ENCODE measurements around the gene PODN.

The PODN gene

GRCh38 chr1:53065391-53065790 lies 3.4 kb downstream of the PODN start:
- Histone ChIP-seq H2AFZ (ENCODE audit: low read depth, low read length) (no peak overlapping the region), H3K36me3 (ENCODE audit: insufficient read depth, low read length) (no peaks in the 10 kb centered on the region), H3K9me3 (ENCODE audit: insufficient read depth, low read length, severe bottlenecking) (no peaks in the 10 kb centered on the region), H3K4me1 (ENCODE audit: insufficient read depth, low read length) (no peaks in the 10 kb centered on the region), H3K79me2 (ENCODE audit: insufficient read depth, low read length) (no peaks in the 10 kb centered on the region), H3K9ac (ENCODE audit: low read depth, low read length) (no peak overlapping the region), H3K27me3 (ENCODE audit: insufficient read depth, low read length, poor library complexity) (peaks cover 11% of the 10 kb centered on the region), H3K4me2 (ENCODE audit: insufficient read depth, low read length) (no peak overlapping the region), H3K27ac (ENCODE audit: low read length) (no peak overlapping the region), H3K4me3 (ENCODE audit: low read depth in 1 of 2, low read length in 2 of 2) (no peak overlapping the region), H4K20me1 (ENCODE audit: insufficient read depth, low read length) (no peaks in the 10 kb centered on the region)
- TF ChIP-seq EZH2 (IDR thresholded peaks at IDR 0.05; ENCODE audit: borderline replicate concordance, low read depth, low read length, severe bottlenecking) (no peak), CTCF (IDR thresholded peaks at IDR 0.05; ENCODE audit: borderline replicate concordance, extremely low read depth, low read length, poor library complexity, severe bottlenecking) (peak; percentile 36)
- no peak for ATAC-seq (ENCODE audit: insufficient read depth, low read depth)
- no peak for DNase-seq

GRCh38 chr1:53066488-53066887 lies 4.5 kb downstream of the PODN start:
- Histone ChIP-seq H3K9me3 (ENCODE audit: insufficient read depth, low read length, severe bottlenecking) (no peaks in the 10 kb centered on the region), H2AFZ (ENCODE audit: low read depth, low read length) (no peak overlapping the region), H3K79me2 (ENCODE audit: insufficient read depth, low read length) (no peaks in the 10 kb centered on the region), H3K4me3 (ENCODE audit: low read depth in 1 of 2, low read length in 2 of 2) (no peak overlapping the region), H3K36me3 (ENCODE audit: insufficient read depth, low read length) (no peaks in the 10 kb centered on the region), H3K4me1 (ENCODE audit: insufficient read depth, low read length) (no peaks in the 10 kb centered on the region), H3K27ac (ENCODE audit: low read length) (no peak overlapping the region), H3K9ac (ENCODE audit: low read depth, low read length) (no peak overlapping the region), H3K27me3 (ENCODE audit: insufficient read depth, low read length, poor library complexity) (peaks cover 3% of the 10 kb centered on the region), H4K20me1 (ENCODE audit: insufficient read depth, low read length) (no peaks in the 10 kb centered on the region), H3K4me2 (ENCODE audit: insufficient read depth, low read length) (no peak overlapping the region)
- DNase-seq (no peak), ATAC-seq (ENCODE audit: insufficient read depth, low read depth) (no peak)
- TF ChIP-seq EZH2 (IDR thresholded peaks at IDR 0.05; ENCODE audit: borderline replicate concordance, low read depth, low read length, severe bottlenecking): no peak
- no peak for TF ChIP-seq CTCF (IDR thresholded peaks at IDR 0.05; ENCODE audit: borderline replicate concordance, extremely low read depth, low read length, poor library complexity, severe bottlenecking)

- Histone ChIP-seq H3K9ac (ENCODE audit: low read depth, low read length) (no peak overlapping the region), H4K20me1 (ENCODE audit: insufficient read depth, low read length) (no peaks in the 10 kb centered on the region), H3K27me3 (ENCODE audit: insufficient read depth, low read length, poor library complexity) (no peaks in the 10 kb centered on the region), H2AFZ (ENCODE audit: low read depth, low read length) (no peak overlapping the region), H3K79me2 (ENCODE audit: insufficient read depth, low read length) (no peaks in the 10 kb centered on the region), H3K27ac (ENCODE audit: low read length) (no peak overlapping the region), H3K4me1 (ENCODE audit: insufficient read depth, low read length) (no peaks in the 10 kb centered on the region), H3K4me3 (ENCODE audit: low read depth in 1 of 2, low read length in 2 of 2) (no peak overlapping the region), H3K4me2 (ENCODE audit: insufficient read depth, low read length) (no peak overlapping the region), H3K36me3 (ENCODE audit: insufficient read depth, low read length) (no peaks in the 10 kb centered on the region), H3K9me3 (ENCODE audit: insufficient read depth, low read length, severe bottlenecking) (no peaks in the 10 kb centered on the region)
- TF ChIP-seq CTCF (IDR thresholded peaks at IDR 0.05; ENCODE audit: borderline replicate concordance, extremely low read depth, low read length, poor library complexity, severe bottlenecking) (no peak), EZH2 (IDR thresholded peaks at IDR 0.05; ENCODE audit: borderline replicate concordance, low read depth, low read length, severe bottlenecking) (no peak)
- ATAC-seq (ENCODE audit: insufficient read depth, low read depth): no peak
- DNase-seq: no peak
These were observed 5.1 kb downstream of the PODN start for GRCh38 chr1:53066891-53067738.
